Measurements from ENCODE around the gene FBXL20. TPM values are rescaled to one million over a fixed set of nuclear protein-coding genes. Genes with fewer than 3 reads are reported as not detected.
"Not testable (repeated sequence)": the region's sequence is repeated elsewhere in the genome, so short reads cannot be mapped to it uniquely, and the experiment has no call there.

FBXL20 gene, protein sequence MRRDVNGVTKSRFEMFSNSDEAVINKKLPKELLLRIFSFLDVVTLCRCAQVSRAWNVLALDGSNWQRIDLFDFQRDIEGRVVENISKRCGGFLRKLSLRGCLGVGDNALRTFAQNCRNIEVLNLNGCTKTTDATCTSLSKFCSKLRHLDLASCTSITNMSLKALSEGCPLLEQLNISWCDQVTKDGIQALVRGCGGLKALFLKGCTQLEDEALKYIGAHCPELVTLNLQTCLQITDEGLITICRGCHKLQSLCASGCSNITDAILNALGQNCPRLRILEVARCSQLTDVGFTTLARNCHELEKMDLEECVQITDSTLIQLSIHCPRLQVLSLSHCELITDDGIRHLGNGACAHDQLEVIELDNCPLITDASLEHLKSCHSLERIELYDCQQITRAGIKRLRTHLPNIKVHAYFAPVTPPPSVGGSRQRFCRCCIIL
- total RNA-seq, result 15.7 and 16.7 TPM in 2 replicates

DNA sequence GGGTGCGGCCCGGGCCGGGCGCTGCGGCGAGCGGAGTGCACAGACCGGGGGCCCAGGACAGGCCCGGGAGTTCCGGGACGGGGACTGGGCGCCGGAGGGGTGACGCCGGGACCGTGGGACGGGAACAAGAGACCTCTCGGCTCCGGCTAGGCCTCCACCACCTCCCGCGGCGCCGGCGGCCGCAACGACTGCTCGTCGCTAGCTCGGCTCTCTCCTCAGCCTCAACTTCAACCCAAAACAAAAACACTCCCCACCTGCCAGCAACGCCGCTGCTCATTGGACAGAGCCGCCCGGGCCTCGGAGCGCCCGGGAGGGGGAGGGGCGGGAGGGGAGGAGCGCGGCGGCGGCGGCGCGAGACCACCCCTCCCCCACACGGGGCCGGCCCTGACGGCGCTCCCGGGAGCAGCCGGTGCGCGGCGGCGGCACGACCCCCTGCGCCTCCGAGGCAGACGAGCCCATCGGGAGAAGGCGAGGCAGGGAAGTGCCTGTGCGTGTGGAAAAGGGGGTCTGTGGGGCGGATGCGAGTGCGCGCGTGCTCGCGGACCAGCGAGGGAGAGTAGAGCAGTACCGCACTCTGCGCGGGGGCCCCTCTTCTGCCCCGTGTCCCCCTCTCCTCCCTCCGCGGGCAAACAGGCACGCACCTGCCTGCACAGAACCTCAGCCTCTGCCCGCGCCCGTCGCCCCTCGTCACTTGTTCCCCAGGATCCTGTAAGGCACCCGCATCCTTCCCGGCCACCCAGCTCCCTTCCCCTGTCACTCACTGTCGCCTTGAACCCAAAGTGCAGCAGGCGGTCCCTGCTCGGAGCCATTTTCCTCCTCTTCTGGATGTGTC, at the start of gene FBXL20:
FBXL20 (minus strand) TSS at position 215 of the 832 bp plus-strand sequence. CDS start 224 bp downstream, outside the sequence.
- intact Hi-C loops (cut with micrococcal nuclease), result loop anchor here (1.0 to 10.0 kb wide), 7 partner anchors 50 to 1797 kb away; partner anchors contain the start of genes CDK12, LRRC3C, MED1 and ORMDL3

DNA sequence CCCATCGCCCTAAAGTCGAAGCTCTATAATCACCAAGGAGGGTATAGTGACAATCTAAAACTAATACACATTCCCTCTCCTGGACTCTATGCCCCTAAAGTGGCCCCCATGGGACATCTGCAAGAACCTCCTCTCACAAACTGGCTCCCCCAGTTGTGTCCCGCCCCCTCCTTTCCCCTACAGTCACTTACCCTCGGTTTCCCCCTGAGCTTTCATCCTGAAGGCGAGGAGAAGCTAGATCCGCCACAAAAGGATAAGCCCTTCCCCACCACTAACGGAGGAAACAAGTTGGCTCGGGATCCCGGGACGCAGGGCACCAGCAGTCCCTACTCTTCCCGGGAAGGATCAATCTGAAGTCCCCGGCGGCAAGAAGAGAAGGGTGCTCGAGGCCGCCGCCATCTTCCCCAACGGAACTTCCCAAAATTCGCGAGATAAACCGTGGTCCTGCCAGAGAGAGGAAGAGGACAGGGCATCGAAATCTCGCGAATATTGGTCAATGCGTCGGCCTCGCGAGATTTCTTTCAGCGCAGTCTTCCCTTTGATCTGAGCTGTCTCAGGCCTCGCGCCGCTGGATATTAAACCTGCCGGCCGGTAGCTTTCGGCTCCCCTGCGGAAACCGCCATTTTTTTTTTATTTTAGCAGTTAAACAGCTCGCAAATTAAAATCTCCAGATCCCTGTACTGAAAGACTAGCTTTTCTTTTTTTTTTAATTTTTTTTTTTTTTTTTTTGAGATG, 49.6 kb upstream of the FBXL20 start, which contains the start of gene MED1:
MED1 (minus strand) TSS at position 417 of the 735 bp plus-strand sequence; CDS start at position 216, 201 bp downstream.
- intact Hi-C loops (cut with micrococcal nuclease), result loop anchor here (1.0 kb wide), 3 partner anchors 10 to 836 kb away; partner anchors contain the start of genes CDC6 and CDK12

DNA sequence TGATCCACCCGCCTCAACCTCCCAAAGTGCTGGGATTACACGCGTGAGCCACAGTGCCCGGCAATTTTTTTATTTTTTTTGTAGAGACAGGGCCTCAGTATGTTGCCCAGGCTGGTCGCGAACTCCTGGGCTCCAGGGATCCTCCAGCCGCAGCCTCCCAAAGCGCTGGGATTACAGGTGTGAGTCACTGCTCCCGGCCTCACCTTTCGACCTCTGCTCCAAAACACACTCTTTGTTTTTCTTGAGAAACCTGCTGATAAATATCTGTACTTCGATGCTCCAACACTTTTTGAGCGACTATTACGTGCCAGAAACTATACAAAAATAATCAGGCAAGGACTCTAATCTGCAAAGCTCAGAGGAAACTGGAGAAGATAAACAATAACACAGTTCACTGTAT, 48.6 kb upstream of the FBXL20 start:
- intact Hi-C loops (cut with micrococcal nuclease), result no loop called here

DNA sequence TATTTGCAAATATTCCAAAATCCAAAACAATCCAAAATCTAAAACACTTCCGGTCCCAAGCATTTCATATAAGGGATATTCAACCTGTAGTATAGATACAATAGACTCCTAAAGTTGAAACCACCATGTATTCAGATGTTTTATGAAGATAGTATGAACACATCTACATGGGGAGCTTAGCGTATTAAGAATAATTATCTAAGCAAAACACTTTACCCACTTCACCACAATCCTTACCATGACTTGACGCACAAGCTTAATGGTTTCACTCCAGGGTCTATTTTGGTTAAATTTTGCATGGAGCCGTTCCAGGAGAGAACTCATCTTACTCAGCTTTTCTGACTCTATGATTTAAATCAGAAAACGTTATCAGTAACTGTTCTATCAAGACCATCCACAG, 46.1 kb upstream of the FBXL20 start:
- intact Hi-C loops (cut with micrococcal nuclease), result no loop called here

DNA sequence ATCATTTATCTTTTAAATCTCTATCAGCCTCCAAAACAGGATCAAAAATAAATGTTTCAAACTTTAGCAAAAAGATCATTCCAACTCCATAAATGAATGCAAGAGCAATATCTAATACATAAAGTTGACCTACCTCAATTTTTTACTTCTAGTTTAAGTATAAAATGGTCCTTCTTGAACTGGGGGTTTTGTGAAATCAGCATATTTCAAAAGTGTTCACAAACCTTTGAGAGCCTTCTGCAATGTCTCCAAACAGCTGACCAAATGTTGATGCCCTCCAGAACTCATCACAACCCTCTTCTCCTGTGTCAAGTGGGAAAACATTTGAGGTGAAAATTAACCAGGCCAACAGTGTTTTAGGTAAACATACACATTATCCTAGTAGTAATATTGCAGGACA, 41.9 kb upstream of the FBXL20 start:
- intact Hi-C loops (cut with micrococcal nuclease), result no loop called here

DNA sequence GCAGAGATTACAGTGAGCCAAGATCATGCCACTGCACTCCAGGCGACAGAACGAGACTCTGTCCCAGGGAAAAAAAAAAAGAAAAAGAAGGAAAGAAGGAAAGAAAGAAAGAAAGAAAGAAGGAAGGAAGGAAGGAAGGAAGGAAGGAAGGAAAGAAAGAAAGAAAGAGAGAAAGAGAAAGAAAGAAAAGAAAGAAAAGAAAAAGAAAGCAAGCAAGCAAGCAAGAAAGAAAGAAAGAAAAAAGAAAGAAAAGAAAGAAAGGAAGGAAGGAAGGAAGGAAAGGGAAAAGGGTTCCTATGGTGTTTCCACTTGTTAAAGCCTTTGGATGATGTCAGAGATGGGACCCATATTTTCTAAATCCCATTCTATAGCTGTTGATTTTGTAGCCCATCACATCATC, 38.4 kb upstream of the FBXL20 start:
- intact Hi-C loops (cut with micrococcal nuclease), result not testable (repeated sequence)

DNA sequence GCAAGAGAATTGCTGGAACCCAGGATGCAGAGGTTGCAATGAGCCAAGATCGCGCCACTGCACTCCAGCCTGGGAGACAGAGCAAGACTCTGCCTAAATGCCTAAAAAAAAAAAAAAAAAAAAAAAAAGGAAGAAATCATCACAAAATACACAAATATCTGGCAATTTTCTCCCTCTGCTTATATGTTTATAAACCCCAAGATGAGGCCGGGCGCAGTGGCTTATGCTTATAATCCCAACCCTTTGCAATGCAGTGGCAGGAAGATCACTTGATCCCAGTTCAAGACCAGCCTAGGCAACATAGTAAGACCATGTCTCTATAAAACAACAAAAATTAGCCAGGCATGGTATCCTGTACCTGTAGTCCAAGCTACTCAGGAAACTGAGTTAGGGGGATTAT, 28.2 kb upstream of the FBXL20 start:
- intact Hi-C loops (cut with micrococcal nuclease), result no loop called here

DNA sequence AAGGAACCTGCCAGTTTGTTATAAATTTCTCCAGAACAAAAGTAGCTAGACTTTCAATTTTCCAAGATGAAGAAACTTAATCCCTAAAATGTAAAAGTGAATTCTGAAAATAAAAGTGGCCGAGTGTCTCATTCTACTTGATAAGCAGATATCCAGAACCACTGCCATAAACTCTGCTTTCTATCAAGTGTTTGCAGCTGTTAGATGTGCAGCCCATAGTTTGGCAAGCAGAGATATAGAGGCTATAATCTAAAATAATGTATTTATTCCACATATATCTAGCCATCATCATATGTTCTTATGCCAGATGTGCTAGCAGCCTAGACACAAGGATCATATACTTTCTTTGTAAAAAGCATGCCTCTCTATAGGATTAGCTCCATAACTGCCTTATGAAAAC, 14.7 kb upstream of the FBXL20 start:
- intact Hi-C loops (cut with micrococcal nuclease), result no loop called here

DNA sequence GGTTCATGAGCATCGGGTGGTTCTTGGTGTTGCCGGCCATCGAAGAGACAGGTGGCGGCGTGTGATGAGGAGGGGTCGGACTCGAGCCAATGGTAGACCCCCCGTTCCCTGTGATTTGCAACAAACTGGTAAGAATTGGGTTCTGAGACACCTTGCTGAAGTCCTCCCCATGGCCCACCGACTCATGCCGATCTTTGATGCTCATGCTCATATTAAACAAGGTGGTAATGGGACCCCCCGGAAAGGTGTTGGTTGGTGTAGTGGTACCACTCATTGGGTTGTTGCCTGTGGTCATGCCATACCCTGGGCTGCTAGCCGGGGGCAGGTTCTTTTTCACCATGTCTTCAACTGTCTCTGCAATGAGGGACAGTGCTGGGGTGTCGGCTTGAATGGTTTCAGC, 8.9 kb upstream of the FBXL20 start:
- intact Hi-C loops (cut with micrococcal nuclease), result no loop called here

DNA sequence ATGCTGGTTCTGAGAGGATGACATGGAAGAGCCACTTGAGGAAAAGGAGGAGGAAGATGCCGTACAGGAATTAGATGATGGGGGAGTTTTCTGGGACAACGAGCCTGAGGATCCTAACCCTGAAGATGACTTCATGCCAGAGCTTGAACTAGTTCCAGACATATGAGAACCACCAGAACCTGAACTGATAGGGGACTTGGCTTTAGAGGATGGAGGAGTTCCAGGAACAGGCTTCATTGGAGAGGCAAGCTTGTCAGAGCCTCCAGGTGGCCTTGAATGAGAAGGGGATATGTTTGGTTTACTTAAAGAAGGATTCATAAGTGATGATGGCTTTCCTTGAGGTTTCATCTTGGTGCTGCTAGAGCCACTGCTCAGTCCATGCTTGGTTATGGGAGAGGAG, 6.9 kb upstream of the FBXL20 start:
- intact Hi-C loops (cut with micrococcal nuclease), result loop anchor here (10.0 kb wide), 2 partner anchors 854 to 1804 kb away; partner anchors contain the start of gene SYNRG

DNA sequence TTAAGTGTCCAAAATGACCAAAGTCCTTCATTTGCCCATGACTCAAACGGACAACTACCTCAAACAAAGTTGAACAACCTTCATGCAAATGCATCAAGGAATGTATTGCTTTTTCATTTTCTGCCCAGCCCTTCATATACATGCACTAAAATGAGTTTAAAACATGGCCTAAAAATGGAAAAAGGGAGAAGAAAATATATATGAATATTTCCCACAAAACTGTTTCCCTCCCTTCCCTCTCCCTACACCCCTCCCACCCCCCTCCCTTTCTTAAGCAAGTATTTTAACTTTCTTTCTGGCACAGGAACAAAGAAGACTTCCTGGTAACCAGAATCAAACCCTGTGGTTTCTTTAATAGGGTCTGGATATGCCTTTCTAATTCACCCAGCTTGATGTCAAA, 5.5 kb upstream of the FBXL20 start:
- intact Hi-C loops (cut with micrococcal nuclease), result loop anchor here (1.0 to 10.0 kb wide), 3 partner anchors 17 to 1802 kb away; partner anchors contain the start of gene SYNRG

DNA sequence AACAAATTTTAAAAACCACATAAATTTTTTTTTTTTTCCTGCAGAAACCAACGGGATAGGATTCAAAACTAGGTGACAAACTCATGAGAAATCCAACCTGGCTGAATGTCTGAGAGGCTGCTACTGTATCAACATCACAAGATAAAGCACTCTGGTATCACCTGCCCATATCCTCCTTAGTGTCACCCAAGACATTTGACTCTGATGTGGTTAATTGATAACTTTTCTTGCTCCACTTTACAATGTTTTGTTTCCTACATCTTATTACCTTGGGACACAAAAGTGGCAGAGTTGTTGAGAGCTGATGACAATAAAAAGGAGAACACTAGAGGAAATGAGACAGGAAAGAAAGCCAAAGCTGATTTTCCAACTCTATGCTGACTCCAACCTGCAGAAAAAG, 4.0 kb upstream of the FBXL20 start:
- intact Hi-C loops (cut with micrococcal nuclease), result loop anchor here (10.0 kb wide), 2 partner anchors 851 to 1801 kb away; partner anchors contain the start of gene SYNRG

DNA sequence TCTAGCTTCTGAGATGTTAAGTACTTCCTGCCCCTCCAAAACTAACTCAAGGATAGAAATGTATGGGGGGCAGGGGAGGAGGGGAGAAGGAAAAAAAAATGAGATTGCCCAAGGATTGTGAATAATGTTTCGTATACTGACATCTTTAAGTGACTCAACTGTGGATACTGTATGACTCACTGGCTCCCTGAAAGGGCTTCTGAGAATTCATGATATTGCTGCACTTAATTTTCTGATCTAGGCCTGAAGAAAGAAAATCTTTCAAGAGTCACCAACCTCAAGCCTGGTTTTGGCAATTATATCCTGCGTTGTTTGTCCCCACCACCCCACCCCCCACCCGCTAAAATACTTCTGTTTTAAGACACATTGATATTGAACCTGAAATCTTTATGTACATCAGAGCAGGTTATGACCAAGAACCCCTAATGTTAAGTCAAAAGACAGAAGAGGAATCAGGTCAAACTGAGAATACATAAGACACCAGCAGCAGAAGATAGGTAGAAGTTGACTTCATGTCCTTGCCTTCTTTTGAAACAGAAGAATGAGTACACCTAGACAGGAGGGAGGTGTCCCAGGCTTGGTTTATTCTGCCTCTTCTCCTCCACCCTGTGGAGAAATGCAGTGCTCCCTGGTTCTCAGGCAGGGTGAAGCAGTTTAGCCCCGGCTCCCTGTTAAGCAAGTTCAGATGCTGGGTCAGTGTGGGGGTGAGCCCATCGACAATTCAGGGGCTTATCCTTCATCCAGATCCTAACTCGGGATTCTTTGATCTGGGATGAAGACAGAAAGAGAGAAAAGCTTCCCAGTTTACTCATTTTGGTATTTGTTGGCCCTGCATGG, 3.3 kb upstream of the FBXL20 start:
- intact Hi-C loops (cut with micrococcal nuclease), result loop anchor here (5.0 to 10.0 kb wide), 4 partner anchors 523 to 1800 kb away; partner anchors contain the start of genes LRRC3C, ORMDL3, PSMD3 and SYNRG

DNA sequence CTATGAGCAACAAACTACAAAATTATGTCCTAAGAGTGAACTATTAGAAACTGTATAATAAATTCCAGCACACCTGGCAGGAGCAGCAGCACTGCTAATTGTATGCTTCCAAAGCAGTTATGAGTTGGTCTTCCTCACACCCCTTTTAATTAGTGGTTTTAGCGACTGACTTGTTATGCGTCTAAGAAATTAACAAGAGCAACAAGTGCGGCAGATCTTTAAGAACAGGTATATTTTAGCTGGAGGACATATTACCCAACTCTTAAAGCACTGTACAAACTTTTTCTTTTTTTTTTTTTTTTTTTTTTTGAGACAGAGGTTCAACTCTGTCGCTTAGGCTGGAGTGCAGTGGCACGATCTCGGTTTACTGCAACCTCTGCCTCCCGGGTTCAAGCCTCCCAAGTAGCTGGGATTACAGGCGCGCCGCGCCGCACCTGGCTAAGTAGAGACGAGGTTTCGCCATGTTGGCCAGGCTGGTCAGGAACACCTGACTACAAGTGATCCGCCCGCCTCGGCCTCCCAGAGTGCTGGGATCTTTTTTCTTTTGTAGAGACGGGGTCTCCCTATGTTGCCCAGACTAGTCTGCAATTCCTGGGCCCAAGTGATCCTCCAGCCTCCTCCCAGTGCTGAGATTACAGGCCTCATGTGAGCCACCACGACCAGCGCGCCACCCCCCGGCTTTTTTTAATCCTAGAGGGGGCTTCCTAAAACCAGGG, 1.6 kb upstream of the FBXL20 start:
- intact Hi-C loops (cut with micrococcal nuclease), result loop anchor here (1.0 to 10.0 kb wide), 6 partner anchors 48 to 1798 kb away; partner anchors contain the start of genes CDK12, LRRC3C, MED1 and ORMDL3

DNA sequence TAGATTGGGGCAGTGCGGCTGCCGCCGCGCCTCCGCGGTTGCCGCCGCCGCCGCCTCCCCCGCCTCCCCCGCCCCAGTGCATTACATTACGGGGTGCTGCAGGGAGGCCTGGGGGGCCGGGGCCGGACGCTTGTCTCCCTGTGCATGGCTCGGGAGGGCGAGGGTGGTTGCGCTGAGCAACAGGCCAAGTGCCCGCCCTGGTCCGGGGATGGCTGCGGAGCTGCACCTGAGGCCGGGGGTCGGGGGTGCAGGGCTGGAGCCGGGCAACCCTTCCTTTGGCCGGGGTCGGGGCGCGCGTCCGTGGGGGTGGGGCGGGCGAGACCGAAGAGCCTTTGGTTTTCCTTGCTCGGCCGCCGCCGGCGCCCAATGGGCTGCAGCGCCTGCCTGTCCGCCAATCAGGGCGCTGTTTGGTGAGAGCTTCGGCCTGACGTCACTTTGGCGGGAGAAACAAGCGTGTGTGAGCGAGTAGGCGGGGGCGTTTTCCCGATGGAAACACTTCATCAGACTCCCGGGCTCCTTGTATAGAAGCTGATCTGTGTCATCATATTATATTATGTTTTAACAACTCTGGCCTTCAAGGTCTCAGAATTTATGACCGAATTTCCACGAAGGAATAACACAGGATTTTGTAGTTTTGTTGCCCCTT, 941 bp upstream of the FBXL20 start:
- intact Hi-C loops (cut with micrococcal nuclease), result loop anchor here (1.0 to 10.0 kb wide), 6 partner anchors 49 to 1798 kb away; partner anchors contain the start of genes CDK12, LRRC3C, MED1 and ORMDL3

DNA sequence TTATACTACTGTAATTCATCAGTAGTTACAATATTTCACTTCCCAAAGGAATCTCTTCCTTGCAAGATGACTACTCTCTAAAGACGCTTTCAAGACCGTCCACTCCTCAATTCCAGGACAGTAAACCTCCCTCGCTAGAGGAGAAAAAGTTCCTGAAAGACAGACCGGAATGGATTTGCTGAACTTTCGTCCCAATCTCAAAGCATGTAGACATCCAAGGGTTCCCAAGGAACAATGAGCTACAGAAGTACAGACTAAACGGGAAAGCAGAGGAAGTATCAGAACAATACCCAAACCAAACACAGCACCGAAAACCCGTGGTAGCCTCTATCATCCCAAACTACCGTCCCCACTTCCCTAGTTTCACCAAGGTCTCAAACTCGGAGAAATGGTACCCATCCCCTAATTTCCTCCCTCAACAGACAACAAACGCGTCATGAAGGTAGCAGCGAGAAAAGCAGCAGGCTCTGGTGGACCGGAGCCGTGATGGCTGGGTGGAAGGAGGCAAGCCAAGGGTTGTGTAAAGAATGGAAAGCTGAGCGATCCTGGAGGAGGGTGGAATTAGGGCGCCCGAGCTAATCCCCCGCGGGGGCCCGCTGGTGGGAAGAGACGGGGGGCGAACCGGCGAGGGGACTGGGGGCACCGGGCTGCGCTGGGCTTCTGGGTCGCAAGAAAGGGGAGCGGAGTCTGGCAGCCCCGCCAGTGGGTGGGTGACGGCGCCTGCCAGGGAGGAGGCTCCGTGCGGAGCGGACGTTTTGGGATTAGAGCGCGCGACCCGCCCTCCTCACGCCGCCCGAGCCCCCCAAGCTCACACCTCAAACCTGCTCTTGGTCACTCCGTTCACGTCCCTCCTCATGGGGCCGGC, 647 bp downstream of the FBXL20 start:
- intact Hi-C loops (cut with micrococcal nuclease), result loop anchor here (2.0 to 10.0 kb wide), 5 partner anchors 200 to 1796 kb away; partner anchors contain the start of genes LRRC3C, ORMDL3, PSMD3 and RPL19

DNA sequence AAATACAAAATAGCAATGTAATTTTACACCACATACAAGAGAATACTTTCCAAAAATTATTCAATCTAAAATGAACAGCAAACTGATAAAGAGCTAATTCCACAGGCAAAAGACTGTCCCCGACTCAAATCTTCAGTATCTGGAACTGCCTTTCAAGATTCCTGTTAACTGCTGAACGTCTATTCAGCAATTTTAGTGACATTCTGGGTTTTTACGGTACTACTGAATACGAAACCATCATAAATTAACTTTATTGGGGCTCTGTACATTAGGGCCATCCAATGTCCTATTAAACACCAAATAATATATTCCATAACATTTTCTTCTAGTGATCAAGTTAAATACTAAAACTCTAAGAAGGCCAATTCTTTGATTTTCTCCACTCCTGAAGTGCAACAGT, 1.6 kb downstream of the FBXL20 start:
- intact Hi-C loops (cut with micrococcal nuclease), result loop anchor here (2.0 to 10.0 kb wide), 5 partner anchors 199 to 1795 kb away; partner anchors contain the start of genes LRRC3C, ORMDL3, PSMD3 and RPL19

Measured in T-helper 1 cell treated with Interleukin-12 subunit alpha and Interleukin-12 subunit beta and Interleukin-4 antibody, amounts not matched to agents 30 ng/mL and 1 ng/mL, for 36 hours (primary cell).